ENCODE results near the gene TBC1D10B.

Gene TBC1D10B

DNA sequence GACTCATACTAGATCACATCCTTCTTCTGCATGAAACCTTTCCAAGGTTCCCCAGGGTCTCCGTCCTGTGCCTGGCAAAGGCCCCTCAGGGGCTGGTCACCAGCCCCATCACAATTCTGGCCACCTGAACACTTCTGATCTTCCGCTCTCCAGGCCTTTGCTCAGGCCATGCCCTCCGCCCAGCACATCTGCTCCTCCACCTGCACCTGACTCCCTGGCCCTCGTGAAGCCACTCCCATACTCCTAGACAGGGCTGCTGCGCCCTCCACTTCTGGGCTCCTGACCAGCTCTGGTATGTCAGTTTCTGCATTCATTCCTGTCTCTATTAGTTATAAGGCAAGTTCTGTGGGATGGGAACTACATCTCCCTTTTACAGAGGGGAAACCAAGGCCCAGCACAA lies 2.4 kb upstream of the TBC1D10B start:
- FAIRE-seq, result no peak

DNA sequence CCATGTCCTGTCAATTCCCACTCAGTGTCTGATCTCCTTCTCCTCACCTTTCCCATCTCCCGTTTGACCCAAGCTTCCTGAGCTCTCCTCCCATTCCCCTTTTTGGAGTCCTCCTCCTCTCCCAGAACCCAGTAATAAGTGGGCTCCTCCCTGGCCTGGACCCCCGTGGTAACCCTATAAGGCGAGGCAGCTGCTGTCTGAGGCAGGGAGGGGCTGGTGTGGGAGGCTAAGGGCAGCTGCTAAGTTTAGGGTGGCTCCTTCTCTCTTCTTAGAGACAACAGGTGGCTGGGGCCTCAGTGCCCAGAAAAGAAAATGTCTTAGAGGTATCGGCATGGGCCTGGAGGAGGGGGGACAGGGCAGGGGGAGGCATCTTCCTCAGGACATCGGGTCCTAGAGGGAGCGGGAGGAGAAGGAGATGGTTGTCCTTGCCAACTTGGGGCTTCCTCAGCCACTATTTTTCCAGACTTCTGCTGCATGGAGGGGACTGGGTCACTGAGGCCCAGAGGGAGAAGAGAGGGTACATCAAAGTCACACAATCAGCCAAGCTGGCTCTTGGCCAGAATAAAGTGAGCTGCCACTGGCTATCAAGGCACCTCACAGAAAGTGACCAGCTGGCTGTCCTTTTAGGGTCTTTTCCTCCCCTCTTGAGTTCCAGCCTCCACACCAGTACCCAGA lies 1.9 kb upstream of the TBC1D10B start:
- no peak for FAIRE-seq

DNA sequence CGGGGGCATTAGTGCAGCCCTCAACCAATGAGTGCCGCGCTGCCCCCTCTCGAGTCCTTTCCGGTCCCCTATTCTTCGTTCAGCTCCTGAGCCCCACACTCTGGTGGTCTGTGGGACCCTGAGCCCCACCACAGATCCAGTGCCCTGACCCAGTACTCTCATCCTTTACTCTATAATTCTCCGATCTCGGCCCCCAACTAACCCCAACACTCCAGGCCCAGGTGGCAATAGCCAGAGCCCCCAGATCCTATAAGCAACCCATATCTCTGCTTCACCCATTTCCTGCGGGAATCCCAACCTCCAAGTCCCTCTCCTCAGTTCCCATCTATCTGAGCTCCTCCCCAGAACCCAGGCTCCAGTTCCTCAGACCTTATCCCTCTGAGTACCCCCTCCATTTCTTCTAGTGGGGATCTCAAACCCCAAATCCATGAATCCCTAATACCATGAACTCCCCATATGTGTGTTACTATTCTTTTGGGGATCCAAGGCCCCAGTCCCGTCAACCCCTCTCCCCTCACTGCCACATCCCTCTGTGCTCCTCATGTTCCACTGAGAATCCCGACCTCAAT lies 1.0 kb upstream of the TBC1D10B start:
- no peak for FAIRE-seq

DNA sequence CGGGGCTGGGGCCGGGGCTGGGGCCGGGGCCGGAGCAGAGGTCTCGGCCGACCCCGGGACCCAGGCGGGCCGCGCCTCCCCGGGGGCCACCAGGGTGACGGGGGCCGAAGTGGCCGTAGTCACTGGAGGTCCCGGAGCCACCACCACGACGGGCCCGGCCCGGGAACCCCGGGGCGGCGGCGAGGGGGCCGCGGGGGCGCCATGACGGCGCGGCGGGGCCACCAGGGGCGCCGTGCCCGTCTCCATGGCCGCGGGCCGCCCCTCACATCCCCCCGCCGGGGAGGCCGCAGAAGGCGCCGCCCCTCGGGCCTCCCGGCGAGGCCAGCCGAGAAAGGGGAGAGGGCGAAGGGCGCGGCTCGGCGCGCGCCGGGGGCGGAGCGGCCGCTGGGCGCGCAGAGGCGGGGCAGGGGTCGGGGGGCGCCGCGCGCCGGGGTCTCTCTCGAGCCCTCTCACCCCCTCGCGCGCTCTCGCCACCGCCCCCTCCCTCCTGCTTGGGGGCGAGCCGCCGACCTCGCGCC lies 297 bp downstream of the TBC1D10B start:
- FAIRE-seq, result no peak

DNA sequence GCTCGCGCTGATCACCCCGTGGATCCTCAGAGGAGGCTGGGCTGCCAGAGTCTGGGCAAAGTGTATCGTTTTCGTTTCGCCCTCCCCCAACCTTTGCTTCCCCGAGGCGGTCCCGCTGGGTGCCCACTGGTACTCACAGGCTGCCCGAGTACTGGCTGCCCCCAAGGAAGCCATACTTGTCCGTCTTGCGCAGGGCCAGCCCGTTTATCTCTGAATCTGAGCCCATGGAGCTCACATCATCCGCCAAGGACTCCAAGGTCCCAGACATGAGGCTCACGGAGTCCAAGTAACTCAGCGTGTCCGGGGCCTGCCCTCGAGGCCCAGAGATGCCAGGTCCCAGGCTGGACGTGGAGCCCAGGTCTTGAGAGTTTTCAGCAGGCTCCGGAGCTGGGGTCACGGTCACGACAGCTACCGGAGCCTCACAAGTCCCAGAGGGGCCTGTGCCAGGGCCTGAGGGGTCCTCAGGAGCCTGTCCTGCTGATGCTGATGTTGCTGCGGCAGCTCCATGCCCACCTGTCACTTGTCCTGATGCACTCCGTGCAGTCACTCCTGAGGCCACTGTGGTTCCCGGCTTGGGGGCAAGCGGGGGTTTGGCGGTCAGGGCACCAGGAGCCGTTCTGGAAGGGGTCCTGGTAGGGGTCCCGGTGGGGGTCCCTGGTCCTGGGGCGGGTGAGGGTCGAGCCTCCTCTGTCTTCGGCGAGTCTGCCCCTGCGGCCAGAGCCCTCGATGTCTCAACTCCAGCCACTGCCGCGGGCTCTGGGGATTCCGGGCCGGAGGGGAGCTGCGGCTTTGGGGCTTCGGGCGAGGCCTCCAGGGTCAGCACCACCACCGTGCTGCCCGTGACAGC lies 980 bp downstream of the TBC1D10B start:
- no peak for FAIRE-seq

DNA sequence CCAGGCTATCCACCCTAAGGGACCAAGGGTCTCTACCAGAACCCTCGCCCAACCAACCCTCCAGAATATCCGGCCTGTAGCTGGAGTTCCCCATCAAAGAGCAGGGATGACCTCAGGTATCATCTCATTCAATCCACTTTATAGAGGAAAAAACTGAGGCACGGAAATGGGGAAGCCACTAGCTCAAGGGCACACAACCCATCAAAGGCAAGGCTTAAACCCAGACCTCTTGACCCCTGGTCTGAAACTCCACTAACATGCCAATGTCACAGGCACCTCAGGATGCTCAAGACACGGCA lies 1.6 kb downstream of the TBC1D10B start:
- no peak for FAIRE-seq

DNA sequence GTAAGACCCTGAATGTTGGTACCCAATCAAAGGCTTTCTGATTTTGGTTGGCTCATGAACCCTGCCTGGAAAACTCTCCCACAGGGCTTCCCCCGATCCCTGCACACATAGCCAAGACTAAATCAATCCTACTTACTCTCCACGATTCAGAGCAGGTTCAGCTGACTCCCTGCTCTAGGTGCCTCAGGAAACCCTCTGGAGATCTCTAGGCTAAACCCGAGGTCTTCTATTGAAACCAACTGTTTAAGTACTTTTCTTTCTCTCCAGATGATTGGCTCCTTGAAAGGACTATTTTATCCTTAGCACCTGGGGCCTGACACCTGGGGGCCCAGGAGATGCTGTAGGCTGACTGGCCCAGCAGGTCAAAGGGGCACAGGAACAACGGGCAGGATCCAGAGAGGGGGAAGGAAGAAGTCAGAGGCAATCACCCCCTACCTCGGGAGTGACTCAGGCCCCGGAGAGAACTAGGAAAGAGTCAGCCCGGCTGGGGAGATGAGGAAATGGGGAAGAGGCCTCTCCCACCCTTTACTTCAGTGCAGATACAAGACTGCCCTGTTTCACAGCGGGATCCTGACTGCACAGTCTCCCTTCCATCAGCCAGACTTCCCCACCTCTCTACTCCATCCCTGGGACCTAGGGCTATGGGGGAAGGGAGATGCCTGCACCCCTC lies 2.0 kb downstream of the TBC1D10B start:
- no peak for FAIRE-seq

DNA sequence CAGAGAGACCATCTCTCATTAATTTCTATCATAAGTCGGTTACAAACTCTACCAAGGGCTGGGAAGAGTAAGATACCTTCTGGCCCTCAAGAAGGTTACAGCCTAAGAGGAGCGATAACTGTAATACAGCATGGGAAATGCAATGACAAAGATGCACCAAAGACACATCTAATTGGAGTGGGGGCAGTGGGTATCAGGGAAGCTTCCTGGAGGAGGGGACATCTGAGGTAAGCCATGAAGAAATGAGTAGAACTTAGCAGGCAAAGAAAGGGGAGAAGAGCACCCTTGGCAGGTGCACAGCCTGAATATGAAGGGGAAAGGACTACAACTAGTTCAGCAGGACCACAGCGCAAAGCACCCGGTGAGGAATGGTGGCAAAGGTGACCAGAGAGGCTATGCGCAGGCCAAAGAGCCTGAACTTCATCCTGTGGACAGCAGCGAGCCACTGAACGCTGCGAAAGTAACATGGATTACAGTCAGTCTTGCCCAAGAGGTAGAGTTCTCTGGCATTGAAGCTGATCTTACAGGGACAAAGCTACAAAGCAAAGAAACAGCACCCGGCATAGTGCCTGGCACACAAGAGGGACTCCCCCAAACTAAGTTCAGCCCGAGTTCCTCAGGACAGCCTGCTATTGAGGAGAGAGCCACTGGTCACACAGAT lies 2.8 kb downstream of the TBC1D10B start:
- no peak for FAIRE-seq

DNA sequence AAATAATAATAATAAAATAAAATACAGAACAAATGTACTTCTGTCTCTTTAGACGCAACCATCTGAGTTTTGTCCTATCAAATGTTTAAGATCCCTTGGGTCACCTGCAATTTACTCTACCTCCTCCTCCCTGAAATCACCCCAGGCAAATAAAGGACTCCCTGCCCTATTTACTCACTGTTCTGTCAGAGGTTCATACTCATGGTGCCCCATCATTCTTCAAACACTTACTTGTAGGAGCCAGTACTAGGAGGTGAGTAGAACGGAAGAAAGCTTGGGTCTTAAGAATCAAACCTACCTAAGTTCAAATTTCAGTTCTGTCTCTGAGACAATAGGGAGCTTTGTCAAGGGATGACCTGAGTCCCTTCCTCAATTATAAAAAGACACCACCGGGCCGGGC lies 3.8 kb downstream of the TBC1D10B start:
- no peak for FAIRE-seq

DNA sequence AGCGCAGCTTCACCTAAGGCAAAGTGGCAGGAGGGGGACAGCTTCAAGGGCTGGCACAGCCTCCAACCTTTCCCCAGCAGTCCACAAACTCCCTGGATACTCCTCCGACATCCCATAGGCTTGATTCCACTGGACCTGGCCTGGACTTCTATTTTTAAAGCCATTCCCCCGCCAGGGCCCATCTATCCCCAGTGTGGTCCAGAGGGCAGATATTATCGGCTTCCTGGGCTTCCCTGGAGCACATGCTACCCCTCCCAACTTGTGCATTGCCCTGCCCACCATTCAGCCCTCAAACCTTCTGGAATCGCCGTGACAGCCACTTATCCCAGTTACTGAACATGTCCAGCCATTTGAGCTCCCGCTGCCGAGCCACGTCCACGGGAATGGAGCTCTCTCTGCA lies 5.1 kb downstream of the TBC1D10B start:
- no peak for FAIRE-seq

DNA sequence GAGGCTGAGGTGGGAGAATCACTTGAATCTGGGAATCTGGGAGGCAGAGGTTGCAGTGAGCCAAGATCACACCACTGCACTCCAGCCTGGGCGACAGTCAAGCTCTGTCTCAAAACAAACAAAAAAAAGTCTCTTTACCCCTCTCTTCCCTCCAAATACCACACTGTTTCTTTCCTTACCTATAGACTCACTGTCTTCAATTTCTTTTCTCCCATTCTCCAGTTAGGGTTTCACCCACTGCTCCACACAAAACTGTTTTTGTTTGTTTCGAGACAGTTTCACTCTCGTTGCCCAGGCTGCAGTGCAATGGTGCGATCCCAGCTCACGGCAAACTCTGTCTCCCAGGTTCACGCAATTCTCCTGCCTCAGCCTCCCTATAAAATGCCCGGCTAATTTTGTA lies 9.1 kb downstream of the TBC1D10B start:
- FAIRE-seq, result no peak

DNA sequence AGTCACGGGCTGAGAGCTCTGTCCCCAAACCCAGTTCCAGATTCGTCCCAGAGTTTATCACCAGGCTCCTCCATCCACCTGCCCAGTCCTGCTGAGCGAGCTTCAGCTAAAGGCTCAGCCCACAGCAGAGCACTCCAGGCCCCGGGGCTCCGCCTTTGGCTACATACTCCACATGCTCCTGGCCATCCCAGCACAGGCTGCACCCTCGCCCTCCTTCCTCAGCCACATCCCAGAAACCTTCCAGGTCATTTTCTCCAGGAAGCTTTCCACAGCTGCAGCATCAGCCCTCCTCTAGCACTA lies 10.5 kb downstream of the TBC1D10B start:
- no peak for FAIRE-seq

DNA sequence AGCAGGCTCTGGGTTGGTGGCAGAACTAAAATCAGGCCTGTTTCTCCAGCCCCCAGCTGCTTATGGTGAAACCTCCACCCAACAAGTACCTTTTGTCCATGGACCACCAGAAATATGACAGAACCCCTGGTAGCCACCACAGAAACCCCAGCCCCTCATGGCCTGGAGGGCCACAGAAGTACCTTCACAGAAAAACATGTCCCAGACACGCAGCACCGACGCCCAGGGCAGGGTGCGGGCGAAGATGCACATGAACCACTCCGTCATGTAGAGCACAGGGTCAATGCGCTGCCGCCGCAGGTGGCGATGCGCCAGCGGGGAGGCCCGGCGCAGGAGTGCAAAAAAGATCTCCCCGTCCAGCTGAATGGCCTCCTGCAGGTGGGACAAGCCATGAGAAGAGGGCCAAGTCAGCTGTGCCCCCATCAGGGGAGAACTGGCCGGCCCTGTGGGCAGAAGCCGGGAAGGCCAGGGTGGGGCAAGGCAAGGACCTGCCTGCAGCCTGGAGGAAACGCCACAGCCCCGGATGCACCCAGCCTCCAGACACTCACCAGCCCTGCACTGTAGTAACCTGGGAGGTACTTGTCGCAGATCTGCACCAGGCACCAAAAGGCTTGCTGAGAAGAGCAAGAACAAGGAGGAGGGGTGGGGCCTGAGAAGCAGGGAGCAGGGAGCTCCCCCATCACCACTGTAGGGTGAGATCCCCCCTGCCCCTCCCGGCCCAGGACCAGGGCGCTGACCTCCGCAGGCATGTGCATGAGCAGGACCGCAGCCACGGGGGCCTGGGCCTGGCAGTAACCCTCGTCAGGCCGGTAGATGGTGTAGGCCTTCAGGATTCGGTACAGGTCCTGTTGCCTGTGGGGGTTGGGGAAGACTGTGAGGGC lies 11.1 kb downstream of the TBC1D10B start:
- no peak for FAIRE-seq

DNA sequence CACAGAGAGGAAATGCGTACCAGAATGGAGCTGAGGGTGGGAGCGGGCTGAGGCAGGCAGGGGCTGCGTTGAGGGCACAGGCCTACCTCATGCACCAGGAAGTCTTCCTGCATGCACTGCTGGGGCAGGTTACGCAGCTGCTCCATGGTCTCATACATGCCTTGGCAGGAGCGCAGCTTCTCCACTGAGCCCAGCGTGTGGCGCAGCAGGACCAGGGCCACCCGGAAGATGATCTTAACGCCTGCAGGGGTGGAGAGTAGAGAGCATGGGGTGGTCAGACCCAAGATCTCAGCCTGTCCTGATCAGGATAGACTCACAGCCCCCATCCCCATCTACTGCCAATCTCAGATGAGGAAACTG lies 11.7 kb downstream of the TBC1D10B start:
- FAIRE-seq, result no peak

DNA sequence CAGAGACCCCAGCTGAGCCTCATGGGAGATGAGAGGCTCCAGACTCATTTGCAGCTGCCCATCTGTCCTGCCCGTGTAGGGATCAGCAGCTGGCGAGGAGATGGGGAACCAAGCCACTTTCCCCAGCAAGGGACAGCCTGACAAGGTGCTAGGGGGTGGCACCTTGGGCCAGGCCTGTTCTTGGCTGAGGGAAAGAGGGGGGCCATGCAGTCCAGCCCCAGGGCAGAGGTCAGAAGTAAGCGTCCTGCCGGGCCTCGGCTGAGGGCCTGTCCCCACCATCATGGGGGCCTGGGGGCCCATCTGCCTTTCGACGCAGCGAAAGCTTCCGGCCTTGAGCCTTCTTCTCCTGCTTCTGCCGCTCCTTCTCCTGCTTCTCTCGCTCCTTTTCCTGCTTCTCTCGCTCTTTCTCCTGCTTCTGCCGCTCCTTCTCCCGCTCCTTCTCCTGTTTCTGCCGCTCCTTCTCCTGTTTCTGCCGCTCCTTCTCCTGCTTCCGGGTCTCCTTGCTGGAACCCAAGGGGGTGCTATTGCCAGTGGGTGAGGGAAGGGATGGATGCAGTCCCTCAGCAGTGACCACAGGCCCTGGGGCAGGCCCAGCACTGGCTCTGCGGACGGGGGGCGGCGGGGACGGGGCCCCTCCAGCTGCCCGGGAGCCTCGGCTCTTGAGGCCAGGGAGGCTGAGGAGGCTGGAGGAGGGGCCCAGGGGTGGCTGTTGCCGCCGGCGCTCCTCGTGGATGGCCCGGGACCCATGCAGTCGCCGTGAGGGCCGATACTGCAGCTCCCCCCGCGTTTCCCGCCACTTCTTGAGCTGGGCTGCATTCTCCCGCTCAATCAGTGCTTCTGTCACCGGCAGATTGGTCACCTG lies 12.3 kb downstream of the TBC1D10B start:
- FAIRE-seq, result no peak

DNA sequence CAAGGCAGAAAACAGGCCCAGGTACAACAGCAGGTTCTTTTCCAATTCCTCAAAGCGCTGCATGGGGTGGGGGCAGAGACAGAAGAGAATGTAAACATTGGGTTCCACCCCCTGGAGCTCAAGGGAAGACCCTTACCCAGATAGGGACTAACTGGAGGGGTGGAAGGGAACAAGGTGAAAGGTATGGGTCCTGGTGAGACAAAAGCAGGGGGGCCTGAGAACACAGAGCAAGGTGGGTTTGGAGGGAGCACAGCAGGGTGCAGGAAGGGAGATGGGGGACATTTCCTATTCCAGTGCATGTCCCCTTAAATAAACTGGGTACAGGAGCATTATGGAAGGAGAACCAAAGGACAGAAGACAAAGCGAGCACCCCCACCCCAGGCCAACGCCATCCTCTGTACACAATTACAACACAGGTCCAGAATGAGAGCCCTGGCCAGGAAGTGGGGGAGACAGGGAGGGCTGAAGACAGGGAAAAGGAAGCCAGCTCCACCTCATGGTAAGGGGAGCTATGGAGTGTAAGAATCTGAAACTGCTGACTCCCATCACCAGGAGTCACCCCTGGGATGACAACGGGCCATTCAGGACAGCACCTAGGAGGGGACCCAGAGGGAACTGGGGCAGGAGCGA lies 13.1 kb downstream of the TBC1D10B start:
- no peak for FAIRE-seq

DNA sequence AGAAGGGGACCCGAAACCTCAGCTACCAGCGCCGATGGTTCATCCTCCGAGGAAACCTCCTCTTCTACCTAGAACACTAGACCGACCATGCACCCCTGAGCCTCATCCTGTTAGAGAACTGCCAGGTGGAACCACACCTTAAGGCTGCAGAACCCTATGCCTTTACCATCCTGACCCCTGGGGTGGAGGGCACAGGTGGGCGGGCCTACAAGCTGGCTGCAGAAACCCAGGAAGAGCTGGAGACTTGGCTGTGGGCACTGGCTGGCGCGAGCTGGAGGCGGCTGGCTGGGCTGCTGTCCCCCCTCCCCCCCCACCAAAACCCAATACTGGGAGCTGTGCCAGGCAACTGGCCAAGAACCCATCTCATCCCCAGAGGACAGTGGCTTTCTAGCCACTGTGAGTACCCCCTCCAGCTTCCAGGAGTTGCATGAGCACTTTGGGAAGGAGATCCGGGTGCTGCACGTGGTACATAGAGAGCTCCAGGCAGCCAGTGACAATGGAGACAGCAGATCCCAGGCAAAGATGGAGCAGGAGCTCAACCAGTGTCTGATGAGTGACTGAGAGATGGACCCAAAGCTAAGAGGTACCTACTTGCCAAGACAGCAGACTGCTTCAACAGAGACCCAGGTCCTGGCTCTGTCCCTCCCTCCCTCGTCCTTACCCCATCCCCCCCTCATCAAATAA lies 13.8 kb downstream of the TBC1D10B start:
- FAIRE-seq, result no peak

DNA sequence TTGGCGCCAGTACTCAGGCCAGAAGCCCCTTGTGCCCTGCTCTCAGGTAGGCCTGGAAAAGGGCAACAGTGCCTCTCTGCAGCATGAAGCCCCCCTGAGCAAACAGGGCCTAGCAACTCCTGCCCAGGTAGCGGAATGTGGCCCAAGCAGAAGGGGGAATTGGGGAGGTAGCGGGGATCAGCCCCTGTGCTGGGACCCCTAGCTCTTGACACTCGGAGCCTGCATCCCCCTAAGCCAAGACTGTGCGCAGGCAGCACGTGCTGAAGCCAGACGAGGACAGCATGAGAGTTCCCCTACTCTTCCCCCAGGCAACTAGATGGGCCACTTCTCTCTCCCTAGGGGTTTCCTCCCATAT lies 14.4 kb downstream of the TBC1D10B start:
- FAIRE-seq, result no peak

DNA sequence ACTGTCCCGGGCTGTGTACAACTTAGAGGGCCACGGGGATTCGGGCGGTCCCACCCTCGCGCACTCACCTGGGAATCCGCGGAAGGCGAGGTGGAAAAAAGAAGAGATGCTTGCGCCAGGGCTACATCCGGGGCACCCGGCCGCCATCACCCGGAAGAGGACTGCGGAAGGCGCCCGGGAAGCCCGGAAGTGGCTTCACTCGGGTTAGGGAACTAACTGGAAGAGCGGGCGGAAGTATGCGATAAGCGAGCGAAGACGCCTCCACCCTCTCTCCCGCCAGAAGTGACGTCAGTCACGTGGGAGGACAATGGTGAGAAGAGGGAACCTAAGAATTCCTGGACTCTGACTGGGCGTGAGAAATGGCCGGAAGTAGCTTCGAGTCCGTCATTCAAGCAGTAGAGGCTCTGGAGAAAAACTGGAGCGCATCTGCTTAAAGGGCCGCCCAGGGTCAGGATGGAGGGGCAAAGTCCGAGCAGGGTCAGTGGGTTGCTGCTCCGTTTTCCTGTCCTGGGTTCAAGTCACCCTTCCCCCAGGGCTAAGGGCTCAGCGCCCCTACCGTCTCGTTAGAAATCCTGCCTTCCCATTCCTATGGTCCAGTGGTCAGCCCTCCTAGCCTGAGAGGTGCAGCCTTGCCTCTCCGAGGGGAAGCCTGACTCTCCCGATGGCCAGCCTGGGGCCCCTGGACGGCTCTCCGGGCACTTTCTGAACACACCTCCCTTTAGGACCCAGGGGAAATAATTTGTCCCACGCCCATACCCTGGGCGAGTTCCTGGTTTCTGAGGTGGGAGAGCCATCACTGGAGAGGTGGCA lies 14.9 kb downstream of the TBC1D10B start, which contains the start of gene CD2BP2:
Gene CD2BP2, minus strand, starts transcription at position 165 of the 810 bp plus-strand sequence. CDS start 627 bp downstream, outside the sequence.
- peak; percentile 96 for FAIRE-seq
